Fibroblast of mammary gland (primary cell): ENCODE data around the gene CFHR3.
"Not testable (repeated sequence)": the region's sequence is repeated elsewhere in the genome, so short reads cannot be mapped to it uniquely, and the experiment has no call there.

ENCODE experiments used
- DNase-seq: peaks from one replicate; pipeline ENCODE4 v3.0.0-alpha.2; 2010; ENCODE audit warnings: low read depth
- H3K4me3 ChIP-seq: 2 replicates; pipeline ENCODE4 v1.5.1; 2011; ENCODE audit warnings: low read depth, mild to moderate bottlenecking, low read length, moderate library complexity; ENCODE audit not compliant: control insufficient read depth
- CTCF ChIP-seq: conservative IDR thresholded peaks from 2 replicates; pipeline ENCODE4 v1.5.1; 2011; ENCODE audit warnings: low read depth, low read length, inconsistent platforms; ENCODE audit not compliant: control insufficient read depth, insufficient read depth

Gene CFHR3

GRCh38 chr1:196797891-196798290 is 23.3 kb downstream of the CFHR3 start:
- TF ChIP-seq CTCF = no peak
- no peak for DNase-seq

DNA sequence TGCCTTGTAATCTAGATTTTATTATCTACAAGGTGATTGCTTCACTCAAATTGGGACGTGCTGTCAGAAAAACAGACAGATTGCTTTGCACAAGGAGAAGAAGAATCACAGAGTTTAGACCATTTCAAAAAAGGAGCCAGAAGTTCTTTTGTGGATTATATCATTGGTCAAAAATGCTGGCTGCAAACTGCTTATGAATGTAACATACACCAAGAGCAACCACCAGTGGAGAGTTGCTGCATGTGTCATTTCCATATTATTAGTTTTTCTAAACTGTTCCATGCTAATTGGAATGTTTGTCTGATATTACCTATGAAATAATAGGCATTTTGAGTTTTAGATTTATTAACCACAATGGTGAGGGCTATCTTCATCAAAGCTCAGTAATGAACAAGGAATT is 27.3 kb downstream of the CFHR3 start:
- not testable (repeated sequence) for DNase-seq, H3K4me3 ChIP-seq

More at GRCh38 chr1:196797891-196798290, 23.3 kb downstream of the CFHR3 start:
- no peak overlapping the region for H3K4me3 ChIP-seq

- no peak for TF ChIP-seq CTCF
- no peak overlapping the region for H3K4me3 ChIP-seq
- DNase-seq = no peak
Measured at GRCh38 chr1:196808529-196809235, 34.0 kb downstream of the CFHR3 start.

DNA sequence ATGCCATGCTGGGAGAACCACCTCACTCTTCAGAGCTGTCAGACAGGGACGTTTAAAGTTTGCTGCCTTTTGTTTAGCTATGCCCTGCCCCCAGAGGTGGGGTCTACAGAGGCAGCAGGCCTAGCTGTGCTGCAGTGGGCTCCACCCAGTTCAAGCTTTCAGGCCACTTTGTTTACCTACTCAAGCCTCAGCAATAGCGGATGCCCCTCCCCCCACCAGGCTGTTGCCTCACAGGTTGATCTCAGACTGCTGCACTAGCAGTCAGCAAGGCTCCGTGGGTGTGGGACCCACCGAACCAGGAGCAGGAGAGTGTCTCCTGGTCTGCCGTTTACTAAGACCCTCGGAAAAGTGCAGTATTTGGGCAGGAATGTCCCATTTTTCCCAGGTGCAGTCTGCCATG is 42.8 kb downstream of the CFHR3 start:
- H3K4me3 ChIP-seq, DNase-seq: not testable (repeated sequence)

GRCh38 chr1:196819531-196819930 is 44.9 kb downstream of the CFHR3 start, which contains the start of gene CFHR1:
Gene CFHR1, plus strand, starts transcription at chr1:196819731. Its CDS starts 114 bp downstream, at chr1:196819845.
- DNase-seq, H3K4me3 ChIP-seq: not testable (repeated sequence)

- DNase-seq, H3K4me3 ChIP-seq: not testable (repeated sequence)
Measured at GRCh38 chr1:196827860-196828259, 53.2 kb downstream of the CFHR3 start.
